SJSA1 (cell line): ENCODE data around the gene TASL. TPM values are rescaled to one million over a fixed set of nuclear protein-coding genes. Genes with fewer than 3 reads are reported as not detected.
"Not testable (repeated sequence)": the region's sequence is repeated elsewhere in the genome, so short reads cannot be mapped to it uniquely, and the experiment has no call there.

Experiments
- DNase-seq, 2 experiments: peaks; one replicate each; pipeline ENCODE4 v3.0.0-alpha.2; 2015 to 2020; ENCODE audit warnings: low spot score in 2 of 2, low read depth in 1 of 2
- H3K27ac ChIP-seq: fragments of 250-450 bp; sonication (Bioruptor Pico); 2 replicates; pipeline ENCODE4 v1.5.1; 2020; ENCODE audit warnings: mild to moderate bottlenecking, moderate library complexity
- H3K27me3 ChIP-seq: fragments of 250-450 bp; sonication (Bioruptor Pico); replicated peaks from 2 replicates; pipeline ENCODE4 v1.5.1; 2020; ENCODE audit warnings: mild to moderate bottlenecking, moderate library complexity
- H3K36me3 ChIP-seq: fragments of 250-450 bp; sonication (Bioruptor Pico); 2 replicates; pipeline ENCODE4 v1.5.1; 2020; ENCODE audit warnings: mild to moderate bottlenecking
- H3K4me1 ChIP-seq: fragments of 250-450 bp; sonication (Bioruptor Pico); replicated peaks from 2 replicates; pipeline ENCODE4 v1.6.1; 2021; ENCODE audit warnings: mild to moderate bottlenecking
- H3K4me3 ChIP-seq: fragments of 250-450 bp; sonication (Bioruptor Pico); 2 replicates; pipeline ENCODE4 v1.5.1; 2020; ENCODE audit warnings: mild to moderate bottlenecking
- H3K9me3 ChIP-seq: fragments of 250-450 bp; sonication (Bioruptor Pico); replicated peaks from 2 replicates; pipeline ENCODE4 v1.5.1; 2020; ENCODE audit warnings: mild to moderate bottlenecking
- total RNA-seq: library from RNA; depleted of rRNA; stranded (reverse); fragments of >200 nt; shearing (Covaris generic); gene quantifications from 2 replicates; pipeline ENCODE4 v1.2.3, GENCODE V29; 2014

Gene TASL
- total RNA-seq, 1 experiment from 2014 or later = not detected

DNA sequence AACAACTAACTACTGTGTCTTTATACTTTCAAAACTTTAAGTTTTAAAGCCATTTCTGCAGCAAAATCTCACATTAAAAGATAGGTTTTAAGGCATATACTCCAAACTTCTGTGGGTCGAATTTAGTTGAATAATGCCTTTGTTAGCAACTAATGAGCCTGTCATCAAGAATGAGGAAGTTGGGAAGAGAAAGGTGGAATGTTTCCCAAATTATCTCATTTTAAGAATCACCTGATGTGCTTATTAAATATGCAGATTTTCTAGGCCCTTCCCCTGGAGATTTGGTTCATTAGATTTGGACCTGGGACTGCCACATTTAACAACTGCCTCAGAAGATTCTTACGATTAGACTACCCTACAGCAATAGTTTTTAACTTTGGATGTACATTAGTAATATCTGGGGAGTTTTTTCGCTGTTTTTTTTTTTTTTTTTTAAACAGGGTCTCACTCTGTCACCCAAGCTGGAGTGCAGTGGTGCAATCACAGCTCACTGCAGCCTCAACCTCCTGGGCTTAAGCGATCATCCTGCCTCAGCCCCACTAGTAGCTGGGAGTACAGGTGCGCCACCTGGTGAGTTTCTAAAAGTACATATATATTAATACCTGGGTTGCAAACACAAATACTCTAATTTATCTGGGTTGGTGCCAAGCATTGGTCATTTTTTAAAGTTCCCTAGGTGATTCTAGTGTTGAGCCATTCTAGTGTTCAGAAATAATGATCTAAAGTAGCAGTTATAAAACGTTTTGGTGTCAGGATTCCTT is 16.1 kb upstream of the TASL start:
- no peak for DNase-seq
- no peaks in the 10 kb centered on the region for H3K27me3 ChIP-seq
- H3K27ac ChIP-seq = no peak overlapping the region
- no peaks in the 10 kb centered on the region for H3K4me1 ChIP-seq
- no peaks in the 10 kb centered on the region for H3K9me3 ChIP-seq
- H3K36me3 ChIP-seq = no peaks in the 10 kb centered on the region
- H3K4me3 ChIP-seq = no peak overlapping the region

DNA sequence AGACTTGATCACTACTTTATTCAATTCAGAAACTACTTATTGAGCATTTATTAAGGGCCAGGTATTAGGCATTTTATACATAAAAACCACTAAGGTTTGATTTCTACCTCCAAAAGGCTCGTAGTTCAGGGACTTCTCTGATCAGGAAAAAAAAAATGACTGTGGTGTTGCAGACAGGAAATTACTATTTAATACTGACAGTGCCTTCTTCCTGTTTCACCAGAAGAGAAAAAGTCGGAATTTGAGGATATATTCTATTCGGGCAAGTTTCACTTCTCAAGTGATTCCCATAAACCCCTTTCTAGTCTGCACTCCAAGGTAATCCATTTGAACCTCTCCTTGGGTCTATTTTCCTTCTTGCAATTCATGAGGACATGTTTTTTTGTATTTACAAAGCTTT is 15.3 kb upstream of the TASL start:
- no peaks in the 10 kb centered on the region for H3K36me3 ChIP-seq
- DNase-seq = no peak
- no peaks in the 10 kb centered on the region for H3K4me1 ChIP-seq
- H3K27me3 ChIP-seq = no peaks in the 10 kb centered on the region
- H3K4me3 ChIP-seq = no peak overlapping the region
- H3K27ac ChIP-seq = no peak overlapping the region
- H3K9me3 ChIP-seq = no peaks in the 10 kb centered on the region

DNA sequence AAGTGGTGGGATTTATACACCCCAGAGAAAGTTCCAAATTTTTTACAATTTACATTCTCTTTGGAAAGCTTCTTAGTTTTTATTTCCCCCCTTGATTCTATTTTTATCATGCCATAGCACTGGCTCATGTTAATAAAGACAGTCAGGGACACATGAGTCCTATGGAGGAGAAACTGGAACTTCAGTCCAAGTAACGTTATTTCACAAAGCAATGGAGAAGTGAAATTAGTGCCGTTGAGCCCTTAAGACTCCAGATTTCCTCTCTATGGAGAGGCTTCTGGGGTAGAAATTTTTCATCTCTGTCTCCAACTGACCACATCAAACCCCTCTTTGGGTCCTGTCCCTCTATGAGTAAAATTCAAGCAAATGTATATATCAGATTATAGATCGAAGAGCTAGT is 12.8 kb upstream of the TASL start:
- no peak for DNase-seq
- H3K4me1 ChIP-seq = no peaks in the 10 kb centered on the region
- H3K36me3 ChIP-seq = no peaks in the 10 kb centered on the region
- H3K27me3 ChIP-seq = no peaks in the 10 kb centered on the region
- no peak overlapping the region for H3K4me3 ChIP-seq
- no peak overlapping the region for H3K27ac ChIP-seq
- H3K9me3 ChIP-seq = no peaks in the 10 kb centered on the region

DNA sequence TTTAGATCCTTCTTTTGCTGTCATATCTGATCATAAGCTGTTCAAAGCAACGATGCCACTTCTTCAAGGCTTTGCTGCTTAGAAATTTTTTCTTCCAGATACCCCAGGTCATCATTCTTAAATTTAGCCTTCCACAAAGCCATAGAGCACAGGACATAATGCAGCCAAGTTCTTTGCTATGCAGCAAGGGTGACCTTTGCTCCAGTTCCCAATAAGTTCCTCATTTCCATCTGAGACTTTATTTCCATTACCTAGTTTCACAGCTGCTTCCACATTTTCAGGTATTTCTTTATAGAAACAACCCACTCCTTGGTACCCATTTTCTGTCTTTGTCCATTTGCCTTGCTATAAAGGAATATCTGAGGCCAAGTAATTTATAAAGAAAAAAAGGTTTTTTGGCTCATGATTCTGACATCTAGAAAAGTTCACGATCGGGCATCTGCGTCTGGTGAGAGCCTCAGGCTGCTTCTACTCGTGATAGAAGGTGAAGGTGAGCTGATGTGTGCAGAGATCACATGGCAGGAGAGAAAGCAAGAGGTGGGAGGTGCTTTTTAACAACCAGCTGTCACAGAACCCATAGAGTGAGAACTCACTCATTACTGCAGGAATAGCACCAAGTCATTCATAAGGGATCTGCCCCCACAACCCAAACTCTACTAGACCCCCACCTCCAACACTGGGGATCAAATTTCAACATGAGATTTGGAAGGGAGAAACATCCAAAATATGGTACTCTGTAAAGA is 11.8 kb upstream of the TASL start:
- H3K36me3 ChIP-seq = no peaks in the 10 kb centered on the region
- no peaks in the 10 kb centered on the region for H3K9me3 ChIP-seq
- no peak for DNase-seq
- H3K4me3 ChIP-seq = no peak overlapping the region
- no peaks in the 10 kb centered on the region for H3K27me3 ChIP-seq
- no peaks in the 10 kb centered on the region for H3K4me1 ChIP-seq
- H3K27ac ChIP-seq = no peak overlapping the region

DNA sequence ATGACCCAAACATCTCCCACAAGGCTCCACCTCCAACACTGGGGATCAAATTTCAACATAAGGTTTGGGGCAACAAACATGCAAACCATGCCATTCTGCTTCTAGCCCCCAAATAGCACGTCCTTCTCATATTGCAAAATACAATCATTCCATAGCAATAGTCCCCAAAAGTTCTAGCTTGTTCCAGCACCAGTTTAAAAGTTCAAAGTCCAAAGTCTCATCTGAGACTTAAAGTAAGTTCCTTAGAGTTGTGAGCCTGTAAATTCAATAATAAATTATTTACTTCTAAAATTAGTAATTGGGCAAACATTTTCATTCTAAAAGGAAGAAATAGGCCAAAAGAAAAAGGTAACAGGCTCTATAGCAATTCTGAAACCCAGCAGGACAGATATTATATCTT is 8.9 kb upstream of the TASL start:
- H3K4me1 ChIP-seq = no peaks in the 10 kb centered on the region
- H3K36me3 ChIP-seq = no peaks in the 10 kb centered on the region
- no peaks in the 10 kb centered on the region for H3K9me3 ChIP-seq
- H3K27ac ChIP-seq = no peak overlapping the region
- no peak overlapping the region for H3K4me3 ChIP-seq
- H3K27me3 ChIP-seq = no peaks in the 10 kb centered on the region
- no peak for DNase-seq

DNA sequence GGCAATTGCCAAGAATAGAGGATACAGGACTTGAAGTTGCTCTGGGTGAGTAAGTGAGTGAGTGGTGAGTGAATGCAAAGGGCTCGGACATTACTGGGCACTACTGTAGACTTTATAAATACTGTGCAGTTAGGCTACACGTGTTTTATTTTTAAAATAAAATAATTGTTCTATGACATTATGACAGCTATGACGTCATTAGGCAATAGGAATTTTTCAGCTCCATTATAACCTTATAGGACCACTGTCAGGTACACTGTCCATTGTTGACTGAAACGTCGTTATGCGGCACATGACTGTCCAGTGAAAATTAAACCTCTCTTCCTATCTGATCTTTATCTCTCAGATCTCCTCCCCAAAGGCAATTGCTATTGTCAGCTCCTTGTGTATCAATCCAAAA is 5.1 kb upstream of the TASL start:
- Histone ChIP-seq H3K27me3 (no peaks in the 10 kb centered on the region), H3K27ac (no peak overlapping the region), H3K4me3 (no peak overlapping the region), H3K36me3 (no peaks in the 10 kb centered on the region), H3K4me1 (no peaks in the 10 kb centered on the region), H3K9me3 (no peaks in the 10 kb centered on the region)
- DNase-seq = no peak

DNA sequence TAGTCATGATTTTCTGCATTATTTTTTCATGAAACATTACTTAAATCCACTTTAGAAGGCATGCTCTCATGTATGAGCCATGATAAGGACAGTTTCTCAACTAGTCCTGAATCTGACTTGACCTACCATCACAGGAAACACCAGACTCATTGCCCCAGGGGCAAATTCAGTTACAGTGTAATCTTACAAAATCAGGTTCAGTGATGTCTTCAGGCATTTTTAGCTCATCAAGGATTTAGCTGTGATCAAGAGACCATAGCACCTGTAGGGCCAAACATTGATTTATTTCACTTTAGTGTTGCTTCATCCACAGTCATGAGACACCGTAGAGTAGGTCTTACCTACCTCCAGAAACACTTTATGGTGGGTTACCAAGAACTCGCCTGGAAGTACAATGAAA is 3.1 kb upstream of the TASL start:
- no peaks in the 10 kb centered on the region for H3K4me1 ChIP-seq
- no peaks in the 10 kb centered on the region for H3K9me3 ChIP-seq
- no peak overlapping the region for H3K27ac ChIP-seq
- no peak overlapping the region for H3K4me3 ChIP-seq
- no peaks in the 10 kb centered on the region for H3K36me3 ChIP-seq
- no peaks in the 10 kb centered on the region for H3K27me3 ChIP-seq
- no peak for DNase-seq

DNA sequence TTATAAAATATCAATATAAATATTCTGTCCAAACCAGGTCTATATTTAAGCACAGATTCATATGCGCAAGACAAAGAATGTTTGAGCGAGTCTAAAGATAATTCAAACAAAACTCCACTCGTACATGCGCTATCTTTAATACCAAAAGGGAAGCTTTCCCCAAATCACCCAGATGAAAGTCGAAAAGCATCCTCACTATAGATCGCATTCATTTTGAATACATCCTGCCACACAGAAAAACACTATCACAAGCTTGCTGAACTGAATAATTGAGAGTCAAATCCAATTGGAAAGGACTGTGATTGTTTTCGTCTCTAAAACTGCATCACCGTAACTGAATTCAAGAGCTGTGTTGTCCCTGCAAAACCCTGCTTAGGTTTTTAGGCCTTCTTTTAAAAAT is 685 bp downstream of the TASL start:
- Histone ChIP-seq H3K27me3 (no peaks in the 10 kb centered on the region), H3K4me1 (no peaks in the 10 kb centered on the region), H3K9me3 (no peaks in the 10 kb centered on the region), H3K4me3 (no peak overlapping the region), H3K27ac (no peak overlapping the region), H3K36me3 (no peaks in the 10 kb centered on the region)
- no peak for DNase-seq

DNA sequence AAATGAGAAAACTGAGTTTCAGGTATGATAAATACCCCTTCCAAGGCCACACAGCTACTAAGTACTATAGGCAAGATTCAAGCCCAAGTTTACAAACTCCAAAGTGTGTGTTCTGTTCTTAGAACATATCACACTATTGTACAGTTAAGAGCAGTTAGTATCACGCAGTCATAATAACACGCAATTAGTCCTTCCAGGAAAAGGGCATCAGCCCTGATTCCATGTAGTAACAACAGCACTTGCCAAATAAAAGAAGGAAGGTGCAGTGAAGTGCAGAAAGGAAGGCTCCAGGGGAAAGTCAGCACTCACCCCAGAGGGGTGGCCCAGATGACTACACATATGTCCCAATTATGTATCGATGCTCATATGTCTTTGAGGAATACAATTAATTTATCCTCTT is 4.4 kb downstream of the TASL start:
- Histone ChIP-seq H3K36me3 (no peaks in the 10 kb centered on the region), H3K27me3 (no peaks in the 10 kb centered on the region), H3K4me3 (no peak overlapping the region), H3K27ac (no peak overlapping the region), H3K4me1 (peaks cover 5% of the 10 kb centered on the region), H3K9me3 (no peaks in the 10 kb centered on the region)
- no peak for DNase-seq

DNA sequence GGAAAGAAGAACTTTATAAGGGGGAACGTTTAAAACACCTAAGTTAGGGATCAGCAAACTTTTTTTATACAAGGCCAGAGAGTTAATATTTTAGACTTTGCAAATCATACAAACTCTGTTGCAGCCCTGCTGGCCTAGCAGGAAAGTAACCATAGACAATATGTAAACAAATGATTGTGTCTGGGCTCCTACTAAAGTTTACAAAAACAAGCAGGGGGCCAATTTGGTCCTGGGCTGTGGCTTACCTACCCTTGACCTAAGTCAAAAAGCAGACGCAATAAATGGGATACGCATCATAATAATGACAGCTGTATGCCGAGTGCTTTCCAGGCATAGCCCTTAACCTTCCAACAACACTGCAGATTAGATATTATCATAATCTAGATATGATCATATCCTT is 4.9 kb downstream of the TASL start:
- H3K4me1 ChIP-seq = peaks cover 5% of the 10 kb centered on the region
- H3K36me3 ChIP-seq = no peaks in the 10 kb centered on the region
- no peaks in the 10 kb centered on the region for H3K9me3 ChIP-seq
- H3K27me3 ChIP-seq = no peaks in the 10 kb centered on the region
- H3K27ac ChIP-seq = no peak overlapping the region
- no peak for DNase-seq
- no peak overlapping the region for H3K4me3 ChIP-seq

DNA sequence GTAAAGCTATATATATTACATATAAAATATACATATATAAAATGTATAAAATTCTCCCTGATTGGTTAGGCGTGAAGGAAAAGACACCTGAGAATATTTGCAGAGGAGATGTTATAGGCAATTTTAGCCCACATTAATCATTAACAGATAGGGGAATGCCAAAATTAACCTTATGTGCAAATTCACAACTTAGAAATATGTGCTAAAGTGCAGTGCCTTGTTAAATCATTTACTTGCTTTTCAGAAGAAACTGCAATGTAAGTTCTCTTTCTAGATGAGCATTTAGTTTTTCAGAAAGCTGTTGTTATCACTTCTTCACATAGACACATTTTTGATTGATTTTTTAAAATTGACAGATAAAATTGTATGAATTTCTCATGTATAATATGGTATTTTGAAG is 5.6 kb downstream of the TASL start:
- no peak overlapping the region for H3K4me3 ChIP-seq
- no peak for DNase-seq
- no peak overlapping the region for H3K27ac ChIP-seq
- H3K4me1 ChIP-seq = peaks cover 5% of the 10 kb centered on the region
- no peaks in the 10 kb centered on the region for H3K9me3 ChIP-seq
- no peaks in the 10 kb centered on the region for H3K36me3 ChIP-seq
- H3K27me3 ChIP-seq = no peaks in the 10 kb centered on the region

DNA sequence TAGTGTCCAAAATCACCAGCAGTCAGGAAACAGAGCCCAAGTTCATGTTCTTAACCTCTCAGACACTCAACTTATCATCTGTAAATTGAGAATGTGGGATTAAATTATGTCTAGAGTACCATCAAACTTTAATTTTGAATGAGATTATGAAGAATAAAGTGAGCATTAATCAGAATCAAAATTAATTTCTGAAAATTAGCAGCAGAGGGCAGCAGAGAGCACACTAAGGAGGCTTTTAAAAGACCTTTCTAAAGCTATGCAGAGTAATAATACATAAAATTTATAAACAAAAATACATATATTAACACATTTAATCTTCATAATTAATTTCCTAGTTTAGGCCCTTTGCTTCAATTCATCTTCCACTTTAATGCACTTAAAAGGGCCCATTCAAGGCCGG is 7.1 kb downstream of the TASL start:
- DNase-seq = no peak

DNA sequence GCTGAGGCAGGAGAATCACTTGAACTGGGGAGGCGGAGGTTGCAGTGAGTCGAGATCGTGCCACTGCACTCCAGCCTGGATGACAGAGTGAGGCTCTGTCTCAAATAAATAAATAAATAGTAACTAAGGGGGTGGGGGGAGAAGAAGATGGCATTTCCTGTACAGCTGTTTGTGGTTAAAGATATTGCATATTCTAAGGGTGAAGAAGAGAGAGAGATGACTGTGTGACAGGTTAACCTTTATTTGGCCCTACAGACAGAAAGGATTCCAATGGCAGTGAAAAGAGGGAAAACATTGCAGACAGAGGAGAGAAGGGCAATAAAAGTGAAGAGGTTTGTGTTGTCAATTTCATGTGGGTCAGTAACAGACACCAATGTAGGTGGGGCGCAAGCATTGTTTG is 9.4 kb downstream of the TASL start:
- Histone ChIP-seq H3K27ac (0 out of 2 replicates have a peak overlapping the region, but pooled peaks have one; percentile 35), H3K4me1 (peaks cover 5% of the 10 kb centered on the region), H3K36me3 (no peaks in the 10 kb centered on the region), H3K9me3 (no peaks in the 10 kb centered on the region), H3K27me3 (no peaks in the 10 kb centered on the region), H3K4me3 (no peak overlapping the region)
- peak in 1 of 2 experiments; percentile 48 for DNase-seq

More for the DNA sequence above, 7.1 kb downstream of the TASL start:
- Histone ChIP-seq H3K4me3 (no peak overlapping the region), H3K9me3 (no peaks in the 10 kb centered on the region), H3K27ac (no peak overlapping the region), H3K36me3 (no peaks in the 10 kb centered on the region), H3K27me3 (no peaks in the 10 kb centered on the region), H3K4me1 (peaks cover 5% of the 10 kb centered on the region)

DNA sequence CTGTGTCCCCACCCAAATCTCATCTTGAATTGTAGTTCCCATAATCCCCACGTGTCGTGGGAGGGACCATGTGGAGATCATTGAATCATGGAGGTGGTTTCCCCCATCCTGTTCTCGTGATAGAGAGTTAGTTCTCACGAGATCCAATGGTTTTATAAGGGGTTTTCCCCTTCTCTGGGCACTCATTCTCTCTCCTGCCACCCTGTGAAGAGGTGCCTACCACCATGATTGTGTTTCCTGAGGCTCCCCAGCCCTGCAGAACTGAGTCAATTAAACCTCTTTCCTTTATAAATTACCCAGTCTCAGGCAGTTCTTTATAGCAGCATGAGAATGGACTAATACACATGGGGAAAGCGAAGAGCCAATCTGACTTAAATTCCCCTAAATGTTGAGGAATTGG is 14.5 kb downstream of the TASL start:
- not testable (repeated sequence) for DNase-seq, H3K27me3 ChIP-seq, H3K4me1 ChIP-seq, H3K9me3 ChIP-seq, H3K27ac ChIP-seq, H3K36me3 ChIP-seq, H3K4me3 ChIP-seq
